NT2/D1 (cell line): ENCODE results near the gene LPCAT4.
"Not testable (repeated sequence)": the region's sequence is repeated elsewhere in the genome, so short reads cannot be mapped to it uniquely, and the experiment has no call there.

Experiments
- DNase-seq: peaks from one replicate; pipeline ENCODE4 v3.0.0-alpha.2; 2011; ENCODE audit warnings: low read depth, low spot score
- H3K27me3 ChIP-seq: 2 replicates; pipeline ENCODE4 v1.6.0; 2011; ENCODE audit warnings: mild to moderate bottlenecking; ENCODE audit not compliant: insufficient read length, insufficient read depth
- H3K36me3 ChIP-seq: 2 replicates; pipeline ENCODE4 v1.6.1; 2011; ENCODE audit warnings: mild to moderate bottlenecking, low read length, mixed read lengths; ENCODE audit not compliant: insufficient read depth, insufficient read length
- H3K4me1 ChIP-seq: 2 replicates; pipeline ENCODE4 v1.5.1; 2011; ENCODE audit not compliant: insufficient read depth, insufficient read length
- H3K4me3 ChIP-seq: 2 replicates; pipeline ENCODE4 v1.5.1; 2011; ENCODE audit warnings: low read depth; ENCODE audit not compliant: insufficient read length
- H3K9ac ChIP-seq: 2 replicates; pipeline ENCODE4 v1.6.0; 2011; ENCODE audit warnings: low read depth; ENCODE audit not compliant: insufficient read length
- H3K9me3 ChIP-seq: 2 replicates; pipeline ENCODE4 v1.5.1; 2011; ENCODE audit warnings: mild to moderate bottlenecking, low read length; ENCODE audit not compliant: insufficient read depth
- SUZ12 ChIP-seq: IDR thresholded peaks from 2 replicates; pipeline ENCODE4 v1.6.1; 2011; ENCODE audit not compliant: insufficient read length, insufficient read depth; ENCODE audit errors: extremely low read depth
- YY1 ChIP-seq: IDR thresholded peaks from 2 replicates; pipeline ENCODE4 v1.6.1; 2011; ENCODE audit not compliant: insufficient read length, insufficient read depth
- ZNF274 ChIP-seq: IDR thresholded peaks from 2 replicates; pipeline ENCODE4 v1.6.1; 2011; ENCODE audit warnings: mild to moderate bottlenecking, low read depth, low read length

LPCAT4 gene

GRCh38 chr15:34376856-34377255, 9.9 kb upstream of the LPCAT4 start:
- Histone ChIP-seq H3K36me3 (no peaks in the 10 kb centered on the region), H3K4me3 (no peak overlapping the region), H3K27me3 (no peaks in the 10 kb centered on the region), H3K9ac (no peak overlapping the region), H3K4me1 (no peaks in the 10 kb centered on the region), H3K9me3 (peaks cover 8% of the 10 kb centered on the region; the same call in 1 of the 2 replicates)
- TF ChIP-seq YY1 = no peak
- no peak for TF ChIP-seq SUZ12
- no peak for TF ChIP-seq ZNF274
- no peak for DNase-seq

GRCh38 chr15:34375541-34375940, 8.5 kb upstream of the LPCAT4 start:
- H3K4me1 ChIP-seq, H3K36me3 ChIP-seq, H3K9ac ChIP-seq, H3K9me3 ChIP-seq, DNase-seq, H3K27me3 ChIP-seq, H3K4me3 ChIP-seq: not testable (repeated sequence)

- no peak for DNase-seq
- Histone ChIP-seq H3K4me3 (no peak overlapping the region), H3K36me3 (no peaks in the 10 kb centered on the region), H3K27me3 (no peaks in the 10 kb centered on the region), H3K9ac (no peak overlapping the region), H3K9me3 (peaks cover 8% of the 10 kb centered on the region; the same call in 1 of the 2 replicates), H3K4me1 (no peaks in the 10 kb centered on the region)
- TF ChIP-seq SUZ12 (no peak), ZNF274 (no peak), YY1 (no peak)
Measured at GRCh38 chr15:34374816-34375215, 7.8 kb upstream of the LPCAT4 start.

GRCh38 chr15:34373951-34374350, 7.0 kb upstream of the LPCAT4 start:
- H3K9ac ChIP-seq = no peak overlapping the region
- H3K4me1 ChIP-seq = no peaks in the 10 kb centered on the region
- peaks cover 8% of the 10 kb centered on the region; the same call in 1 of the 2 replicates for H3K9me3 ChIP-seq
- no peaks in the 10 kb centered on the region for H3K27me3 ChIP-seq
- no peak overlapping the region for H3K4me3 ChIP-seq
- TF ChIP-seq YY1 = no peak
- no peak for TF ChIP-seq ZNF274
- no peak for TF ChIP-seq SUZ12
- no peak for DNase-seq
- H3K36me3 ChIP-seq = no peaks in the 10 kb centered on the region

GRCh38 chr15:34370643-34371042, 3.6 kb upstream of the LPCAT4 start:
- H3K36me3 ChIP-seq = no peaks in the 10 kb centered on the region
- no peak overlapping the region for H3K4me3 ChIP-seq
- H3K4me1 ChIP-seq = peaks cover 3% of the 10 kb centered on the region
- no peak for TF ChIP-seq SUZ12
- TF ChIP-seq ZNF274 = no peak
- no peak for TF ChIP-seq YY1
- no peaks in the 10 kb centered on the region for H3K27me3 ChIP-seq
- peaks cover 8% of the 10 kb centered on the region; the same call in 1 of the 2 replicates for H3K9me3 ChIP-seq
- H3K9ac ChIP-seq = no peak overlapping the region
- no peak for DNase-seq

GRCh38 chr15:34370129-34370528, 3.1 kb upstream of the LPCAT4 start:
- H3K4me3 ChIP-seq = no peak overlapping the region
- no peak overlapping the region for H3K9ac ChIP-seq
- H3K4me1 ChIP-seq = peaks cover 6% of the 10 kb centered on the region
- H3K27me3 ChIP-seq = no peaks in the 10 kb centered on the region
- H3K36me3 ChIP-seq = no peaks in the 10 kb centered on the region
- TF ChIP-seq SUZ12 (no peak), ZNF274 (no peak), YY1 (no peak)
- peaks cover 8% of the 10 kb centered on the region; the same call in 1 of the 2 replicates for H3K9me3 ChIP-seq
- DNase-seq = no peak

GRCh38 chr15:34366271-34367065, 528 bp downstream of the LPCAT4 start:
- no peak for TF ChIP-seq ZNF274
- no peak for TF ChIP-seq YY1
- no peak for TF ChIP-seq SUZ12
- H3K9me3 ChIP-seq = no peaks in the 10 kb centered on the region
- H3K4me1 ChIP-seq = peaks cover 8% of the 10 kb centered on the region
- H3K36me3 ChIP-seq = peaks cover 29% of the 10 kb centered on the region
- no peaks in the 10 kb centered on the region for H3K27me3 ChIP-seq
- peak overlapping the region; percentile 86 for H3K9ac ChIP-seq
- peak overlapping the region; percentile 77 for H3K4me3 ChIP-seq
- peak; percentile 77 for DNase-seq
